ENCODE data around the gene ZMIZ1.

- TF ChIP-seq POLR2A (IDR thresholded peaks at IDR 0.05) (no peak), CTCF (IDR thresholded peaks at IDR 0.05) (no peak)
These were observed 89.8 kb downstream of the ZMIZ1 start for GRCh38 chr10:79158402-79159097.

All from body of pancreas (tissue), 4 donors.